Right lobe of liver (tissue), 6 donors: ENCODE measurements around the gene LHPP. TPM values are rescaled to one million over a fixed set of nuclear protein-coding genes. Genes with fewer than 3 reads are reported as not detected.

Source experiments
- ATAC-seq, 4 donors: fragments of 200-7000 bp; cut with Tn5 transposase; one replicate each; pipeline ENCODE4 v1.9.1; 2020; ENCODE audit warnings: mild to moderate bottlenecking in 4 of 4, moderate library complexity in 4 of 4
- DNase-seq, 3 donors: peaks; one replicate each; pipeline ENCODE4 v3.0.0-alpha.2; 2020
- H3K27ac ChIP-seq, 3 donors: fragments of 200-600 bp; one replicate each; pipeline ENCODE4 v1.8.0; 2022
- H3K27me3 ChIP-seq, 2 donors: fragments of 200-600 bp; one replicate each; pipeline ENCODE4 v1.8.0; 2022
- H3K36me3 ChIP-seq, 4 donors: fragments of 200-600 bp; sonication (generic) in 1 of 4; one replicate each; pipeline versions ENCODE4 v1.5.1 to v1.8.0; 2017 to 2022; ENCODE audit warnings: control low read depth in 1 of 4
- H3K4me1 ChIP-seq, 4 donors: fragments of 200-600 bp; sonication (generic) in 1 of 4; one replicate each; pipeline versions ENCODE4 v1.5.1 to v1.8.0; 2017 to 2022; ENCODE audit warnings: control low read depth in 1 of 4
- H3K4me3 ChIP-seq, 3 donors: fragments of 200-600 bp; one replicate each; pipeline ENCODE4 v1.8.0; 2022
- H3K9me3 ChIP-seq, 4 donors: fragments of 200-600 bp; sonication (generic) in 1 of 4; one replicate each; pipeline versions ENCODE4 v1.5.1 to v1.8.0; 2017 to 2022; ENCODE audit warnings: control low read depth in 1 of 4
- CTCF ChIP-seq, 4 donors: fragments of 200-600 bp in 3 of 4; fragments of 450-650 bp in 1 of 4; IDR thresholded peaks; one replicate each; pipeline versions ENCODE4 v1.5.1 to v1.8.0; 2016 to 2022; ENCODE audit warnings: antibody characterized with exemption in 4 of 4, mild to moderate bottlenecking in 2 of 4
- POLR2A ChIP-seq: fragments of 450-650 bp; IDR thresholded peaks from one replicate; pipeline ENCODE4 v1.6.1; 2017; ENCODE audit warnings: antibody characterized with exemption, mild to moderate bottlenecking
- WGBS: methylation state at CpG from one replicate; pipeline ENCODE4 v1.1.6; 2018; ENCODE audit warnings: low coverage, low lambda C conversion rate; ENCODE audit not compliant: insufficient coverage; ENCODE audit errors: missing lambda C conversion rate; 5-methylcytosine and 5-hydroxymethylcytosine counted together
- intact Hi-C, 2 donors: fragments of 100-400 bp; cut with DNase I; formaldehyde crosslinking; loops; one replicate each; pipeline versions ENCODE4 v1.11.2 to v1.14.1; 2022
- total RNA-seq, 6 experiments: library from RNA; depleted of rRNA in 2 of 6; stranded (reverse); fragments of >200 nt in 2 of 6; fragmentation: NEBNext Ultra II Directional in 3 of 6; extraction: Animal tissue kit (Norgen Biotek cat#: 25700) in 3 of 6; gene quantifications; one replicate each; pipeline versions ENCODE4 v1.1.0 to v1.2.4, GENCODE V29; 2016 to 2023
- donor health status: DM: no; HTN: yes; CAD: no.
- donor health status: DM: no; HTN: no; CAD: no.
- donor health status: DM: no; HTN: no; CAD: no.
- donor health status: DM: no; HTN: yes; CAD: no.
- donor health status: DM: no; HTN: yes; CAD: no.

Gene LHPP
- total RNA-seq, 6 experiments from 2014 or later, result 19.3 to 56.3 (median 36.3) TPM

GRCh38 chr10:124566222-124566888, 104.7 kb downstream of the LHPP start:
- H3K36me3 ChIP-seq, result no peaks in the 10 kb centered on the region
- no peak for TF ChIP-seq CTCF (IDR thresholded peaks at IDR 0.05)
- no peak for TF ChIP-seq POLR2A
- no peaks in the 10 kb centered on the region for H3K4me1 ChIP-seq
- DNase-seq (peak in 1 of 3 donors; percentile 39), ATAC-seq (peak in 1 of 4 donors; percentile 10)
- WGBS, result no CpG with 5 or more reads among the region's 9 CpGs
- intact Hi-C loops, result no loop called here
- H3K27ac ChIP-seq, result no peak overlapping the region
- no peaks in the 10 kb centered on the region for H3K9me3 ChIP-seq
- no peaks in the 10 kb centered on the region for H3K27me3 ChIP-seq
- no peak overlapping the region for H3K4me3 ChIP-seq

GRCh38 chr10:124566981-124567835, 105.6 kb downstream of the LHPP start:
- DNase-seq (no peak), ATAC-seq (peak in 1 of 4 donors; percentile 22)
- no peak overlapping the region for H3K27ac ChIP-seq
- H3K4me1 ChIP-seq, result no peaks in the 10 kb centered on the region
- H3K27me3 ChIP-seq, result no peaks in the 10 kb centered on the region
- intact Hi-C loops, result no loop called here
- H3K4me3 ChIP-seq, result no peak overlapping the region
- H3K9me3 ChIP-seq, result no peaks in the 10 kb centered on the region
- 91% methylated on average over 15 of the region's 33 CpGs for WGBS
- H3K36me3 ChIP-seq, result no peaks in the 10 kb centered on the region
- TF ChIP-seq POLR2A, result no peak
- no peak for TF ChIP-seq CTCF (IDR thresholded peaks at IDR 0.05)

GRCh38 chr10:124568339-124568738, 106.7 kb downstream of the LHPP start:
- no peaks in the 10 kb centered on the region for H3K4me1 ChIP-seq
- no peaks in the 10 kb centered on the region for H3K36me3 ChIP-seq
- TF ChIP-seq CTCF (IDR thresholded peaks at IDR 0.05) (no peak), POLR2A (no peak)
- no peaks in the 10 kb centered on the region for H3K9me3 ChIP-seq
- 87% methylated on average over 13 of the region's 19 CpGs for WGBS
- intact Hi-C loops, result no loop called here
- DNase-seq (peak in 1 of 3 donors; percentile 49), ATAC-seq (no peak)
- H3K27ac ChIP-seq, result no peak overlapping the region
- no peaks in the 10 kb centered on the region for H3K27me3 ChIP-seq
- H3K4me3 ChIP-seq, result no peak overlapping the region

- no peak overlapping the region for H3K27ac ChIP-seq
- no peak for ATAC-seq
- WGBS, result 76% methylated on average over 11 of the region's 21 CpGs
Measured at GRCh38 chr10:124568848-124569622, 107.4 kb downstream of the LHPP start.

More at GRCh38 chr10:124568848-124569622, 107.4 kb downstream of the LHPP start:
- Histone ChIP-seq H3K27me3 (no peaks in the 10 kb centered on the region), H3K4me3 (no peak overlapping the region), H3K4me1 (no peaks in the 10 kb centered on the region), H3K36me3 (no peaks in the 10 kb centered on the region), H3K9me3 (no peaks in the 10 kb centered on the region)
- DNase-seq, result peak in 1 of 3 donors; percentile 42
- TF ChIP-seq CTCF (IDR thresholded peaks at IDR 0.05), result no peak
- no peak for TF ChIP-seq POLR2A
- intact Hi-C loops, result no loop called here
